ENCODE measurements around the gene CLDN16.
A peak's percentile ranks its signal among the peaks of the same experiment; 100 is the strongest.

Gene CLDN16

GRCh38 chr3:190387578-190388213 is at the start of gene CLDN16:
CLDN16 (plus strand) TSS chr3:190388163; CDS start chr3:190388330, 167 bp downstream.
- no peak for DNase-seq (ENCODE audit: low spot score)

- DNase-seq (ENCODE audit: low spot score), result peak; percentile 24
Observed at GRCh38 chr3:190338717-190339116, 49.2 kb upstream of the CLDN16 start.

- no peak for DNase-seq (ENCODE audit: low spot score)
Observed at GRCh38 chr3:190339130-190339529, 48.8 kb upstream of the CLDN16 start.

- no peak for DNase-seq (ENCODE audit: low spot score)
Observed at GRCh38 chr3:190340071-190340470, 47.9 kb upstream of the CLDN16 start.

GRCh38 chr3:190345027-190345821 is 42.7 kb upstream of the CLDN16 start:
- peak; percentile 63 for DNase-seq (ENCODE audit: low spot score)

- DNase-seq (ENCODE audit: low spot score), result no peak
Observed at GRCh38 chr3:190345878-190346277, 42.1 kb upstream of the CLDN16 start.

GRCh38 chr3:190346541-190346940 is 41.4 kb upstream of the CLDN16 start:
- DNase-seq (ENCODE audit: low spot score), result no peak

- DNase-seq (ENCODE audit: low spot score), result no peak
Observed at GRCh38 chr3:190352861-190353457, 35.0 kb upstream of the CLDN16 start.

- DNase-seq (ENCODE audit: low spot score), result no peak
Observed at GRCh38 chr3:190356246-190356645, 31.7 kb upstream of the CLDN16 start.

- DNase-seq (ENCODE audit: low spot score), result no peak
Observed at GRCh38 chr3:190357468-190357867, 30.5 kb upstream of the CLDN16 start.

GRCh38 chr3:190359813-190360212 is 28.1 kb upstream of the CLDN16 start:
- DNase-seq (ENCODE audit: low spot score), result no peak

GRCh38 chr3:190360228-190360627 is 27.7 kb upstream of the CLDN16 start:
- DNase-seq (ENCODE audit: low spot score), result no peak

GRCh38 chr3:190361791-190362190 is 26.2 kb upstream of the CLDN16 start:
- no peak for DNase-seq (ENCODE audit: low spot score)

GRCh38 chr3:190362258-190362657 is 25.7 kb upstream of the CLDN16 start:
- no peak for DNase-seq (ENCODE audit: low spot score)

GRCh38 chr3:190366133-190366532 is 21.8 kb upstream of the CLDN16 start:
- DNase-seq (ENCODE audit: low spot score), result peak; percentile 23

- no peak for DNase-seq (ENCODE audit: low spot score)
Observed at GRCh38 chr3:190368881-190369280, 19.1 kb upstream of the CLDN16 start.

- DNase-seq (ENCODE audit: low spot score), result no peak
Observed at GRCh38 chr3:190369668-190370295, 18.2 kb upstream of the CLDN16 start.

GRCh38 chr3:190370369-190370768 is 17.6 kb upstream of the CLDN16 start:
- DNase-seq (ENCODE audit: low spot score), result no peak

- DNase-seq (ENCODE audit: low spot score), result no peak
Observed at GRCh38 chr3:190371152-190371551, 16.8 kb upstream of the CLDN16 start.

- DNase-seq (ENCODE audit: low spot score), result peak; percentile 4
Observed at GRCh38 chr3:190375246-190375645, 12.7 kb upstream of the CLDN16 start.

GRCh38 chr3:190375671-190376070 is 12.3 kb upstream of the CLDN16 start:
- no peak for DNase-seq (ENCODE audit: low spot score)

GRCh38 chr3:190378240-190378891 is 9.6 kb upstream of the CLDN16 start:
- DNase-seq (ENCODE audit: low spot score), result no peak
